Measurements from ENCODE around the gene ZNF385C. TPM values are rescaled to one million over a fixed set of nuclear protein-coding genes. Genes with fewer than 3 reads are reported as not detected.

The ZNF385C gene
- total RNA-seq, 1 donor from 2014 or later: 0.16 TPM

DNA sequence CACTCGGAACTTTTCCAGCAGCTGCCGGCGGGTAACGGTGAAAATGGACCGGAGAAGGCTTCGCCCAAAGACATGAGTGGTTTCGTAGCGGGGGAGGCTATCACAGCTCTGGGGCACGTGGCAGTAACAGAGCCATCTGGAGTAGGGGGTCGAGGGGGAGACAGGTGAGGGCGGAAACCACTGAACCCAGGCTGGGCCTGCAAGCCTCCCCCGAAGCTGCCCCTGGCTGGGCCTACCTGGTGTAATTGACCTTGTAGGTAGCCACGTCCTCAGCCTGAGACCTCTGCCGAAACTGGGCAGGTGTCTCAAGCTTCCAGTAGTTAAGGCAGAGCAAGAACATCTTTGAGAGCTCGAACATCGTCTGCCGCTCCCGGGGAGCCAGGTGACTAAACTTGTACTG lies 21.0 kb upstream of the ZNF385C start:
- no peak for DNase-seq
- Mint-ChIP-seq H3K4me3 (no peak overlapping the region), H3K9me3 (no peaks in the 10 kb centered on the region), H3K4me1 (peaks cover 25% of the 10 kb centered on the region), H3K36me3 (ENCODE audit: low read depth) (peaks cover 34% of the 10 kb centered on the region), H3K27me3 (no peaks in the 10 kb centered on the region), H3K27ac (no peak overlapping the region)
- intact Hi-C loops (cut with micrococcal nuclease): no loop called here

GRCh38 chr17:42118545-42118944 lies 20.3 kb upstream of the ZNF385C start:
- Mint-ChIP-seq H3K4me3 (peak overlapping the region; percentile 68), H3K27me3 (no peaks in the 10 kb centered on the region), H3K4me1 (peaks cover 28% of the 10 kb centered on the region), H3K9me3 (no peaks in the 10 kb centered on the region), H3K27ac (peak overlapping the region; percentile 68), H3K36me3 (ENCODE audit: low read depth) (peaks cover 37% of the 10 kb centered on the region)
- intact Hi-C loops (cut with micrococcal nuclease): no loop called here
- peak; percentile 83 for DNase-seq

DNA sequence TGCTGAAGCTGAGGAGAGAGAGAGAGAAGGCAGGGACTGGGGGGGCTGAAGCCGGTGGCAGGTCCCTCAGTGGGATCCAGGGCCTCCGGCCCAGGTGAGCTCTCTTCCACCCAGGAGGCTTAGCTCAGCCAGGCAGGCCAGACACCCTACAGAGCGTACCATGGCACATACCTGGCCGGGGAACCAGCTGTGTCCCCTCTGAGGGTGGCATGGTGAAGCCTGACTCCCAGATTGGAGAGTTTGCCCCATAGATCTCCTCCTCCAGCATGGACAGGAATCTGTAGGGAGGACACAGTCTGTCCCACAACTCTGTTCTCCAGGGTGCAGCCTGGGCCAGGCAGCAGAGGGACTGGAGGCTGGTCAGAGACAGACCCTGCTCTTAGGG lies 19.8 kb upstream of the ZNF385C start:
- Mint-ChIP-seq H3K27me3 (no peaks in the 10 kb centered on the region), H3K4me3 (peak overlapping the region; percentile 68), H3K4me1 (peaks cover 28% of the 10 kb centered on the region), H3K27ac (peak overlapping the region; percentile 68), H3K9me3 (no peaks in the 10 kb centered on the region), H3K36me3 (ENCODE audit: low read depth) (peaks cover 38% of the 10 kb centered on the region)
- no peak for DNase-seq
- intact Hi-C loops (cut with micrococcal nuclease): no loop called here

DNA sequence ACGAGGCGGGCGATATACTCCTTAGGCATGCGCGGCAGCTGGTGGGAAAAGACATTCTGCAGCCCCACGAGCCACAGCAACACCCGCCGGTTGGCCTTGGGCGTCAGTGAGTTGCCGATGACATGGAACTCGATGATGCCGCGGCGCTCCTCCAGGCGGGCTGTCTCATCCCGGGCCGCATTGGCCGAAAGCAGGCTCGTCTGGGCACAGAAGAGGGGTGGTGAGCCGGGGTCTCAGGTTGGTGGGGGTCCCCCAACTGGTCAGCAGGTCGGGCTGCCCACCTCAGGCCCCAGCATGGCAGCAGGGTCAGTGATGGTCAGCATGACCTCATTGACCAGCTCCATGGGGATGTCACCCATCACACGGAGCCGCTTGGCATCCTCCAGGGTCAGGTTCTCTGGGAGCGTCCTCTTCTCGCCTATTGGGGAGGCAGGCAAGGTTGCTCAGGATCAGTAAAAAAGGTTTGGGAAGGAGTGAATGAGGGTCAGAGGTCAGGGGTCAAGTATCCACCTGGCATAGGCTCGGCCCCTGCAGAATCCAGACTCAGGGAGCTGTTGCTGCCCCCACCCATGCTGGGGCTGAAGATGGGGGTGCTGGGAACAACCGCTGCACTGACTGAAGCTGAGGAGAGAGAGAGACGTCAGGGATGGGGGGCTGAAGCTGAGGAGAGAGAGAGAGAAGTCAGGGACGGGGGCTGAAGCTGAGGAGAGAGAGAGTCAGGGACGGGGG lies 19.3 kb upstream of the ZNF385C start:
- Mint-ChIP-seq H3K36me3 (ENCODE audit: low read depth) (peaks cover 41% of the 10 kb centered on the region), H3K27ac (no peak overlapping the region), H3K9me3 (no peaks in the 10 kb centered on the region), H3K4me3 (no peak overlapping the region), H3K27me3 (no peaks in the 10 kb centered on the region), H3K4me1 (peaks cover 31% of the 10 kb centered on the region)
- DNase-seq: no peak
- intact Hi-C loops (cut with micrococcal nuclease): no loop called here

- intact Hi-C loops (cut with micrococcal nuclease): no loop called here
- DNase-seq: peak; percentile 95
- Mint-ChIP-seq H3K4me3 (no peak overlapping the region), H3K36me3 (ENCODE audit: low read depth) (peaks cover 43% of the 10 kb centered on the region), H3K4me1 (peaks cover 35% of the 10 kb centered on the region), H3K9me3 (no peaks in the 10 kb centered on the region), H3K27me3 (no peaks in the 10 kb centered on the region), H3K27ac (peak overlapping the region; percentile 55)
These were observed 18.6 kb upstream of the ZNF385C start for GRCh38 chr17:42116705-42117396.

DNA sequence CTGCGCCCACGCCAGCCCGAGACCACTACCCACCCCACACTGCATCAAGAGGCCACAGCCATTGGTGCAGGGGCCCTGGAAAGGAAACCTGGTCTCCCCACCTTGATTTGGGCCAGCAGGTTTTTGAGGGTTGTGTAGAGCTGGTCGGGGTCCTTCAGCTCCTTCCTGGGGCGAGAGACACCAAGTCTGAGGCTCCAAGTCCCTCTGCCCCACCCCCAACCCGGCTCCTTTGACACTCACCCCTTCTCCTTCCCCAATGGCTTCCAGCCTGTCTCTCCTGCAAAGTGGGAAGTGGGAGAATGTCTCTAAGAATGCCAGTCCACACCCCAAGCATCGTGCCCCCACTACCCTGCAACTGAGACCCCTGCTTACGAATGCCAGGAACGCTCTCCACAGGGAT lies 15.8 kb upstream of the ZNF385C start:
- no peaks in the 10 kb centered on the region for H3K27me3 Mint-ChIP-seq
- intact Hi-C loops (cut with micrococcal nuclease): loop anchor here (5.0 kb wide), 1 partner anchor 68 kb away; the partner anchor contains the start of gene KCNH4
- peaks cover 49% of the 10 kb centered on the region for H3K36me3 Mint-ChIP-seq (ENCODE audit: low read depth)
- DNase-seq: no peak
- peak overlapping the region; percentile 69 for H3K27ac Mint-ChIP-seq
- peaks cover 40% of the 10 kb centered on the region for H3K4me1 Mint-ChIP-seq
- H3K4me3 Mint-ChIP-seq: peak overlapping the region; percentile 8
- no peaks in the 10 kb centered on the region for H3K9me3 Mint-ChIP-seq

DNA sequence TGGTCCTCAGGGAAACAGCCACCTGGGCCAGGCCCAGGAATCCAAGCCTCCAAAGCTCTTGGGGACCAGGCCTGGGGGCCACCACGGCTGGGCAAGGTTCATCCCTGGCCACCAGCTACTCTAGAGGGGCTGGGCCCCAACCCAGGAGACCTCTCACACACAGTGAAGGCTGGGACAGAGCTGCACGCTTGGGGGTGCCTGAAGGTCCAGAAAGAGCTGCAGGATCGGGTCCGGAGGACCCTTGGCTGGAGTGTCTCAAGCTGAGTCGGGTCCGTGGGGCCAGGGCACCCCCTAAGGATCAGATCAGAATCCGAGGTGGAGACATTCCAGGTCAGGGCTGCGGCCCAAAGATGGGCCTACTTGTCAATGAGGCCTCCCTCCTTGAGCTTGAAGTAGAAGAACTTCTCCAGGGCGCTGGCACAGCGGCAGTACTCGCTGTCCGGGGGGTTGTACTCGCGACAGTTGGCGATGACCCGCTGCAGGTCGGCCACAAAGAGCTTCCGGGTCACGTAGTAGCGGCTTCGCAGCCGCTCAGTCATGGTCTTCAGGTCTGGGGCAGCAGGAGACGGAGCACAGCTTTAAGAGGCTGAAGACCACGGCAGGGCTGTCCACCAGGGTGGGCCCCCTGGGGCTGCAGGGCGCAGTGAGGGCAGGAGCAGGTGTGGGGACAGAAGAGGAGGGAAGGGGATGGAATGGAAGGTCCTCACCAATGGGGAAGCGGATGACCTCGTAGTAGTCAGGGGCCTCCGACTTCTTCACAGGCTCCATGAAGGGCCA lies 15.2 kb upstream of the ZNF385C start:
- Mint-ChIP-seq H3K4me3 (no peak overlapping the region), H3K27ac (peak overlapping the region; percentile 93), H3K27me3 (no peaks in the 10 kb centered on the region), H3K36me3 (ENCODE audit: low read depth) (peaks cover 48% of the 10 kb centered on the region), H3K4me1 (peaks cover 38% of the 10 kb centered on the region), H3K9me3 (no peaks in the 10 kb centered on the region)
- intact Hi-C loops (cut with micrococcal nuclease): loop anchor here (2.0 to 5.0 kb wide), 5 partner anchors 41 to 147 kb away; partner anchors contain the start of genes CNP, DNAJC7, KCNH4 and RAB5C
- no peak for DNase-seq

DNA sequence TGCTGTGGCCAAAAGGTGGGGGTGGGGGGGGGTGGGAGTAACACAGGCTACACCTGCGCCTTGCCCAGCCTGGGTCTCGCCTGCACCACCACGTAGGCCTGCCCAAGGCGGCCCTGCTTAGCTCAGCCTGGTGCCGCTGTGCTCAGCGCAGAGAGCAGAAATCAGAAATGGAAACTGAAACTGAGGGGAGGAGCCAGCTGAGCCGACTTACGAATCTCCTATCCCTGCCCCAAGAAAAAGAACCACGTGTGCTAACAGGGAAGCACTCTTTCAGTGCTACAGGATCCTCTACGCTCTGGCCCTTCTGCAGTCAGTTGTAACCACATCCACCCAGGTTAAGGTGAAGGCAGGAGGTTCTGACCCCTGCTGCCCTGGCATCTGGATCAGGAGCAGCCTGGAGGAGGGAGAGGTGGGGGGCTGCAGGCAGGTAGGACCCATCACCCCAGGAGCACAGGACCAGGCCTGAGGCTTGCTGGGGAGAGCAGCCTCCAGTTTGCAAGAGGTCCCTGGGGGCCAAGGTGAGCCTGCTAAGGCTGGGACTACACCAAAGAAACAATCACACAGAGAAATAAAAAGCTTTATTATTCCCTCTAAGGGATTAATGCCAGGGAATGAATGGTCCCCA lies 14.4 kb upstream of the ZNF385C start, which contains the start of gene DHX58:
TSS of gene DHX58 (minus strand) at position 163 of the 625 bp plus-strand sequence. CDS start 822 bp downstream, outside the sequence.
- Mint-ChIP-seq H3K36me3 (ENCODE audit: low read depth) (peaks cover 48% of the 10 kb centered on the region), H3K9me3 (no peaks in the 10 kb centered on the region), H3K4me3 (peak within 1 kb of the TSS; percentile 94), H3K27ac (peak within 1 kb of the TSS; percentile 93), H3K4me1 (peaks cover 42% of the 10 kb centered on the region), H3K27me3 (no peaks in the 10 kb centered on the region)
- peak; percentile 96 for DNase-seq
- intact Hi-C loops (cut with micrococcal nuclease): loop anchor here (2.0 to 5.0 kb wide), 5 partner anchors 42 to 146 kb away; partner anchors contain the start of genes CNP, DNAJC7, KCNH4 and RAB5C

DNA sequence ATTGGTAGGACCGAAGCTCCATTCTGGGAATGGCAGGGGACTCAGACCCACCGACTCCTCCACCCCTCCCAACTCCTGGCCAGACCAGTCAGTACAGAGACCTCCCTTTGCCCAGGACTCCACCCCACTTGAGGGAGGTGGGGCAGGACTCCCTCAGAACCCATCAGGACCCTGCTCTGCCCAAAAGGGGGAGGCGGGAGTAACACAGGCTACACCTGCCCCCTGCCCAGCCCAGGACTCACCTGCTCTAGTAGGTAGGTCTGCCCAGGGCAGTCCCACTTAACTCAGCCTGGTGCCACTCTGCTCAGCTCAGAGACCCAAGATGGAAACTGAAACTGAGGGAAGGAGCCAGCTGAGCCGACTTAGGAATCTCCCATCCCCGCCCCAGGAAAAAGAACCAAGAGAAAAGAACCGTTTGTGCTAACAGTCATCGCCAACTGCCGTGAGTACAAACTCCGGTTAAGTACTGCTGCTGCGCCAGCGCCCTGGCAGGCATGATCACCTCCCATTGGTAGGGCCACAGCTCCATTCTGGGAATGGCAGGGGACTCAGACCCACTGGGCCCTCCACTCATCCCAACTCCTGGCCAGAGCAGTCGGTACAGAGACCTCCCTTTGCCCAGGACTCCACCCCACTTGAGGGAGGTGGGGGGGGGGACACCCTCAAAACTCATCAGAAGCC lies 13.7 kb upstream of the ZNF385C start:
- DNase-seq: peak; percentile 82
- intact Hi-C loops (cut with micrococcal nuclease): loop anchor here (2.0 to 5.0 kb wide), 5 partner anchors 43 to 145 kb away; partner anchors contain the start of genes CNP, DNAJC7, KCNH4 and RAB5C
- H3K27ac Mint-ChIP-seq: peak overlapping the region; percentile 93
- no peaks in the 10 kb centered on the region for H3K9me3 Mint-ChIP-seq
- H3K4me1 Mint-ChIP-seq: peaks cover 42% of the 10 kb centered on the region
- no peaks in the 10 kb centered on the region for H3K27me3 Mint-ChIP-seq
- H3K4me3 Mint-ChIP-seq: peak overlapping the region; percentile 94
- peaks cover 47% of the 10 kb centered on the region for H3K36me3 Mint-ChIP-seq (ENCODE audit: low read depth)

GRCh38 chr17:42111265-42111636 lies 13.0 kb upstream of the ZNF385C start:
- H3K27ac Mint-ChIP-seq: peak overlapping the region; percentile 93
- peaks cover 41% of the 10 kb centered on the region for H3K4me1 Mint-ChIP-seq
- H3K4me3 Mint-ChIP-seq: peak overlapping the region; percentile 94
- peaks cover 45% of the 10 kb centered on the region for H3K36me3 Mint-ChIP-seq (ENCODE audit: low read depth)
- H3K27me3 Mint-ChIP-seq: no peaks in the 10 kb centered on the region
- intact Hi-C loops (cut with micrococcal nuclease): loop anchor here (5.0 kb wide), 1 partner anchor 71 kb away; the partner anchor contains the start of gene KCNH4
- no peaks in the 10 kb centered on the region for H3K9me3 Mint-ChIP-seq
- no peak for DNase-seq

DNA sequence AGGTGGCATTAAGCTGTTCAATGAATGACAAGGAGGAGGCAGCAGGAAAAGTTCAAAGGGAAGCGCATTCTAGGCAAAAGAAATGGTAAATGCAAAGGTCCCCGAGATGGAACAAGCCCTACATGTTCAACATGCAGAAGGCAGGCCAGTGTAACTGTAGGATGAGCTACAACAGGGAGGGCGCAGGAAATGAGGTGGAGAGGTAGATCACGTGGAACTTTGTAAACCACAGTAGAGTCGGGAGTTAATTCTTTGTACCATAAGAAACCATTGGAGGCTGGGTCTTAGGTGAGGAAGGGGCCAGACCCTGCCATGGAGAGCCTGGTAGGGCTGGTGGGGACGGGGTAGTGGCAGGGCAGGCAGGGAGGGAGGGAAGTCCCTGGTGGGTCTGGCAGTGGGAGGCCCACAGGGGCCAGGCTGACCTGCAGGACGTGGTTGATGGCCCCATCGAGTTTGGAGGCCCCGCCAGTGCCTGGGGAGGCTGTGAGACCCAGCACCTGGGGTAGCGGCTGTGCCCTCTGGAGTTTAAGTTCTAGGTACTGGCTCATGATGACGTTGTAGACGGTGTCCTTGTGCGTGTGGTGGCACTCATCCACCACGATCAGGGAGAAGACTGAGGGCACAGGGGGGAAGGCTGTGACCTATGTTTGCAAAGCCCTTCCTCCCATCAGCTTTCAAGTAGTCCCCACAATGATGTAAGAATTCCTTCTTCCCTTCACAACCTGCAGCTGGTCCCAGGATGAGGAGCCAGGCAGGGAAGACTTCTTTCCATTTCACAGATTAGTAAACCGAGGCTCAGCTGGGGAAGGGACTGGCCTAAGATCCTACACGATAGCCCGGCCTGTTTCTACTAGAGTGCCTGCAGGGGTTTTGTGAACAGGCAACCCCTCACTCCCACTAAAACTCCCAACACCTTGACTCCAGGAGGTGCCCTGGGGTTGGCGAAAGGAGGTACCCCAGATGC lies 12.3 kb upstream of the ZNF385C start:
- intact Hi-C loops (cut with micrococcal nuclease): loop anchor here (5.0 kb wide), 1 partner anchor 72 kb away; the partner anchor contains the start of gene KCNH4
- peak; percentile 78 for DNase-seq
- H3K4me1 Mint-ChIP-seq: peaks cover 41% of the 10 kb centered on the region
- no peaks in the 10 kb centered on the region for H3K9me3 Mint-ChIP-seq
- no peaks in the 10 kb centered on the region for H3K27me3 Mint-ChIP-seq
- peak overlapping the region; percentile 94 for H3K4me3 Mint-ChIP-seq
- H3K36me3 Mint-ChIP-seq (ENCODE audit: low read depth): peaks cover 46% of the 10 kb centered on the region
- peak overlapping the region; percentile 93 for H3K27ac Mint-ChIP-seq

DNA sequence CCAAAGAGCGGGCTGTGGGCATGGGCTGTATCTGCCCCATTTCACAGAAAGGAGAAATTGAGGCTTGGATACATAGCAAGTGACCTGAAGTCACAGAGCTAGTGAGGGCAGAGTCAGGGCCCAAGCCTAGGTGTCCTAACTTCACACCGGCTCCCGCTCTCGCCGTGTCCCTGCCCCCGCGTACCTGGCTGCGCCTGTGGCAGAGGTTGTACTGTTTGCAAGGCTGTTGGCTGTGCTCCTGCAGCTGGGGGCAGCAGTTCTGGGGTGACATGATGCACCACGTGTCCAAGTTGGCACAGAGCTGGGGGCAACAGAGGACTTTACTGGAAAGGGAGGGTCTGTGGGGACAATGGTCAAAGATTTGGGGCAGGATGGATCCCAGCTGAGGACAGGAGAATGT lies 10.8 kb upstream of the ZNF385C start:
- Mint-ChIP-seq H3K36me3 (ENCODE audit: low read depth) (peaks cover 48% of the 10 kb centered on the region), H3K4me3 (no peak overlapping the region), H3K9me3 (no peaks in the 10 kb centered on the region), H3K4me1 (peaks cover 41% of the 10 kb centered on the region), H3K27ac (peak overlapping the region; percentile 39), H3K27me3 (no peaks in the 10 kb centered on the region)
- no peak for DNase-seq
- intact Hi-C loops (cut with micrococcal nuclease): no loop called here

Measured in activated CD4-positive, alpha-beta T cell treated with anti-CD3 and anti-CD28 coated beads, Interleukin-2, amount 10 ng/mL, durations not matched to agents 24 days and 14 days (primary cell).